ENCODE results near the gene ATOH8.
A peak's percentile ranks its signal among the peaks of the same experiment; 100 is the strongest.
"Not testable (repeated sequence)": the region's sequence is repeated elsewhere in the genome, so short reads cannot be mapped to it uniquely, and the experiment has no call there.

Gene ATOH8

GRCh38 chr2:85753525-85754312 lies at the start of gene ATOH8:
Gene ATOH8, plus strand, starts transcription at chr2:85753991. Its CDS starts 199 bp downstream, at chr2:85754190.
- DNase-seq (ENCODE audit: low read depth in 3 of 3), result no peak

GRCh38 chr2:85704038-85704437 lies 49.8 kb upstream of the ATOH8 start:
- no peak for DNase-seq (ENCODE audit: low read depth in 3 of 3)

- no peak for DNase-seq (ENCODE audit: low read depth in 3 of 3)
Measured at GRCh38 chr2:85704800-85705679, 48.8 kb upstream of the ATOH8 start.

GRCh38 chr2:85705680-85706039 lies 48.1 kb upstream of the ATOH8 start:
- DNase-seq (ENCODE audit: low read depth in 3 of 3), result no peak

GRCh38 chr2:85706063-85706462 lies 47.7 kb upstream of the ATOH8 start:
- no peak for DNase-seq (ENCODE audit: low read depth in 3 of 3)

- no peak for DNase-seq (ENCODE audit: low read depth in 3 of 3)
Measured at GRCh38 chr2:85706599-85707296, 47.0 kb upstream of the ATOH8 start.

- peak in 2 of 3 experiments; percentile 15 to 43 for DNase-seq (ENCODE audit: low read depth in 3 of 3)
Measured at GRCh38 chr2:85707304-85707703, 46.5 kb upstream of the ATOH8 start.

GRCh38 chr2:85708641-85709040 lies 45.1 kb upstream of the ATOH8 start:
- no peak for DNase-seq (ENCODE audit: low read depth in 3 of 3)

GRCh38 chr2:85709401-85709811 lies 44.4 kb upstream of the ATOH8 start:
- DNase-seq (ENCODE audit: low read depth in 3 of 3), result no peak

- no peak for DNase-seq (ENCODE audit: low read depth in 3 of 3)
Measured at GRCh38 chr2:85710687-85711577, 42.9 kb upstream of the ATOH8 start.

GRCh38 chr2:85711578-85712060 lies 42.2 kb upstream of the ATOH8 start:
- no peak for DNase-seq (ENCODE audit: low read depth in 3 of 3)

- DNase-seq (ENCODE audit: low read depth in 3 of 3), result no peak
Measured at GRCh38 chr2:85712336-85712735, 41.5 kb upstream of the ATOH8 start.

GRCh38 chr2:85712849-85713612 lies 40.8 kb upstream of the ATOH8 start:
- no peak for DNase-seq (ENCODE audit: low read depth in 3 of 3)

GRCh38 chr2:85713836-85714235 lies 40.0 kb upstream of the ATOH8 start:
- no peak for DNase-seq (ENCODE audit: low read depth in 3 of 3)

- not testable (repeated sequence) for DNase-seq (ENCODE audit: low read depth in 3 of 3)
Measured at GRCh38 chr2:85714421-85714820, 39.4 kb upstream of the ATOH8 start.

- no peak for DNase-seq (ENCODE audit: low read depth in 3 of 3)
Measured at GRCh38 chr2:85714841-85715240, 39.0 kb upstream of the ATOH8 start.

- no peak for DNase-seq (ENCODE audit: low read depth in 3 of 3)
Measured at GRCh38 chr2:85716346-85716914, 37.4 kb upstream of the ATOH8 start.

- no peak for DNase-seq (ENCODE audit: low read depth in 3 of 3)
Measured at GRCh38 chr2:85717308-85718008, 36.3 kb upstream of the ATOH8 start.

GRCh38 chr2:85718009-85718391 lies 35.8 kb upstream of the ATOH8 start:
- no peak for DNase-seq (ENCODE audit: low read depth in 3 of 3)
